IPS-NIHi11 (cell line): ENCODE measurements around the gene SNTG2.

Experiments used
- DNase-seq: peaks from one replicate; pipeline ENCODE4 v3.0.0; 2012; ENCODE audit warnings: mixed read lengths, low spot score

The SNTG2 gene

GRCh38 chr2:926896-927295, 23.8 kb upstream of the SNTG2 start:
- no peak for DNase-seq

DNA sequence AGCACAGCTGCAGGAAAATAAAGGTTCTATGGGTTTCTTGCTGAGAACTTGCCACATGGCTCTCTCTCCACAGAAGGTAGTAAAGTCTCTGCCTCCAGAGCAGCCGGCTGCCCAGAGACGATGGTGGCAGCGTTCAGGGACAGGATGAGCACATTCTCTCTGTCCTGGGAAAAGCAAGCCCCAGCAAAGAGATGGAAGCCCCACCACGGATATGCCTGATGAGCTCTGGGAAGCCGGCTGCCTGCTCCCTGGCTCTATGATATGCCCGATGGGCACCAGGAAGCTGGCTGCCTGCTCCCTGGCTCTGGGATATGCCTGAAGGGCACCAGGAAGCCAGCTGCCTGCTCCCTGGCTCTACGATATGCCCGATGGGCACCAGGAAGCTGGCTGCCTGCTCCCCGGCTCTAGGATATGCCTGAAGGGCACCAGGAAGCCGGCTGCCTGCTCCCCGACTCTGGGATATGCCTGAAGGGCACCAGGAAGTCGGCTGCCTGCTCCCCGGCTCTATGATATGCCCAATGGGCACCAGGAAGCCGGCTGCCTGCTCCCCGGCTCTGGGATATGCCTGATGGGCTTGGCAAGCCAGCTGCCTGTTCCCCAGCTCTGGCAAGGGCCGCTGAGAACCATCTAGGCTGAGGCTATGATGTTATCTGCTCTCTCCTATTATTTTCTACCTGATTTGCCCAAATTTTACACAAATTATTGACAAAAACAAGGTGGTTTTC, 21.5 kb upstream of the SNTG2 start:
- DNase-seq = no peak

DNA sequence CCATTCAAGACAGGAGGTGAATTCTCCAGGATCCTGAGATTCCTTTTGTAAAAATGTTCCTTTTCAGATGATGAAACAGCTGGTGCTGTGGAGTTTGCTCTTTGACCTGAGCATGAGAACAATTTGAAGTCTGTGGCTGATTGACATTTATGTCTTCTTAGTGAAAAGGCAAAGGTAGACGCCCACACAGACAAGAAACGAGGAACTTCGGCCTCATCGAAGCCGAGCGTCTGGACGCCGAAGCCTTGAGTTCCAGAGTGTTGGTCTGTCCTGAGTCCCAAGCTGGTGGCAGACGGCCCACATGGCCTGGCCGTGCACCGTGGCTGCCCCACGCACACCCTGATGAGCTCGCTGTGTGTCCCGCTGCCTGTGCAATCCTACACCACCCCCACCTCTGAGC, 20.7 kb upstream of the SNTG2 start:
- DNase-seq = no peak

DNA sequence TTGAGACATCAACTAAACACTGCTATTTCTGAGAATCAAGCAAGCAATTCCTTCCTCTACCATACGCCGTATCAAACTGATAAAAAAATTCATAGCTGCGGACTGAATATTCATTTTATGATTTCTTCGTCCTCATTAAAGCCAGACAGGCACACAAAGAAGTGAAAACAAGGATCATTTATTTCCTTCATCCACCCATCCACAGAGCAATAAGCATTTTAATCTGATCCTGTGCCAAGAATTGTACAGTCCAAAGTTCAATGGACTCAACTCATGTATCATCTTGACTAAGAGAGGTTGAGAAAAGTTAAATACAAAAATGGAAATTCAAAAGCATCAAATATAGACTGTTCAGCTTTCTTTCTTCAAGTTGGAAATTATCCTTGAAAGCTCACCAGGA, 19.7 kb upstream of the SNTG2 start:
- no peak for DNase-seq

DNA sequence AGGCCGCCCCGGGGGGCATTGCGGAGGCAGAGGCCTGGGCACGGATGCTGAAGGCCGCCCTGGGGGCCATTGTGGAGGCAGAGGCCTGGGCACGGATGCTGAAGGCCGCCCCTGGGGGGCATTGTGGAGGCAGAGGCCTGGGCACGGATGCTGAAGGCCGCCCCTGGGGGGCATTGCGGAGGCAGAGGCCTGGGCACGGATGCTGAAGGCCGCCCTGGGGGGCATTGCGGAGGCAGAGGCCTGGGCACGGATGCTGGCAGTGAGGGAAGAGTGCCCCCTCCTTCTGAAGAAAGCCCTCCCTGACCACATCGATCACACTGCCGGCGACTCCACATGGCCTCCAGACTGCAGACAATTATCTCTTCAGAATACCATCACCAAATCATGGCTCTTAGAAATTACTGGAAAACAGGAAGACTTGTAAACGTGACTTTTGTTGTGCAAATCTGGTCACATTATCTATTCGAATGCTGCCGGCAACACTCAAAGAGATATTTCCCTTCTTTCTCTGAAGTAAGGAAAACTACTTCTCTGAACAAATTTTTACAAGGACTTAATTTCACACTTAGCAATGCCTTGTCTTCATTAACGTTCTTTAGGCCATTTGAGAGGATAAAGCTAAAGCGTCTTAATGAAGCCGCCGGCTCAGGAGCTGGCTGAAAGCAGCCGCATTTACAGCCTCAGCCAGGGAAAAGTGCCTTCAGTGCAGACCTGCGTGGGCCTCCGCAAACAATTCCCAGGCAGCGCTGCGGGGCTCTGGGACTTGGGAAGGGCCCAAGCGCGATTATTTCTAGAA, 18.1 kb upstream of the SNTG2 start:
- DNase-seq = no peak

DNA sequence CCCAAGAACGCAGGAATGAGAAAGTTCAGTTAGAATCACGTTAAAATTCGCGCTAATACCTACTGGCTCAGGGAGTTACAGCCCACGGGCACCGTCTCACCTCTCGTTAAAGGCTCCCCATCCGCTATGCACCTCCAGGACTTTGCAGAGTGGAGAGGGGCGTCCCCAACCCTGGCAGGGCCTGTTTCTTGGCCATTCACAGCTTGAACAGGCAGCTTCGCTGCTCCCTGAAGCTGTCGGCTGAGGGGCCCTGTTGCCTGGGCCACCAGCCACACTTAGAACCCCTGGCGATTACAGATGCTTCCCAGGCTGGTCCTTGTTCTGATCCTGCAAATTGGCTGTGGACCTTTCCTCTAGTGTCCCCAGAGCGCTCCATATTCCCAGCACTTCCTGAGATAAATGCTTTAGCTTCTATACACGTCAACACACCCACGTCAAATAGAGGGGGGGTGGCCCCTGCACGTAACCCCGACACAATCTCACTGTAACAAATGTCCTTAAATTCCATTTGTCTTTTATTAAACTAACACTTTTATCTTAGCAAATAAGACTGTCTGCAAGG, 16.8 kb upstream of the SNTG2 start:
- no peak for DNase-seq

DNA sequence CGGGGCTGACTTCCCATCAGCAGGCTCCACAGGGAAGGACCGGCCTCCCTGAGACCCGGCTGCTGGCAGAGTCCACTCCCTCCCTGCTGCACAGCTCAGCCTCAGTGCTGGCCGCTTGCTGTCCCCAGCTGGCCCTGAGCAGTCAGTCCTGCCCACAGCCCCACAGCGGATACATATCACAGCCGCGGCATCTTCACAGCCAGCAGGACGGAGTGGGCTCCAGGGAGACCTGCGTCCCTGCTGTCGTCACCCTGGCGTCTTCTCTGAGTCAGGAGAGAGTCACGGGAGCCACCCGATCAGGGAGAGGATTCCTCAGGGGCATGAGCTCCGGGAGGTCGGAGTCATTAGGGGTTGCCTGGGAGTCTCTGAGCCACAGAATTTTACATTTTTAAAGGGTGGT, 13.1 kb upstream of the SNTG2 start:
- no peak for DNase-seq

DNA sequence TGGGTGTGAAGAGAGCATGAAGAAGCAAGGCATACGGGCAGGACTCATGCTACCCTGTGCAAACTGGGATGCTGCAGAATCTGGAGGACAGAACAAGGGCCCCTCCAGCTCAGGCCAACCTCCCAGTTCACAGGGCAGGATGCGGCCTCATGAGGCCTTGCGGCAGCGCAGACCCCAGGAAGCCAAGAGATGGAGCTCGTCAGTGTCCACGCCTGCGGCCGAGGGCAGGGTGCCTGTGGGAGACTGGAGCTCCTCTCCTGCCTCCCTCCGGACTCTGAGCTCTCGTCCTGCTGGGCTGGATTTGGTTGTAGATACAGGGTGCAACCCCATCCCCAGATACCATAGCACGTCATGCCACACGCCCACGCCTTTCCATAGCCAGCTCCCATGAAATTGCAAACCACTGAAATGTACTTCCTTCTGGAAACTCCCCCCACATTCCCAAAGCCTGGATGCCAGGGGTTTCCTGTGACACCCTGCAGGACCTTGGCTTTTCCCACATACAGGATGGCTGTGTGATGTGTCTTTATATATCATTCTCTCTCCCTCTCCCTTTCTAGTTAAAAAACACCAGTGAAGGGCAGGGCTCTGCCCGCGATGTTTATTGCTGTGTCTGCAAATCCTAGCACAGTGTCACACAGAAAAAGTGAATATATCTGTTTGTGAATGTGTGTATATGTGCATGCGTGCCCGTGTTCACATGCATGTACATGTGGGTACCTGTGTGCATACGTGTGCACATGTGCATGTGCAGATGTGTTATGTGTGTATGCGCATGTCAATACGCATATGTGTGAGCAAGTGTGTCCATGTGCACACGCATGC, 12.3 kb upstream of the SNTG2 start:
- no peak for DNase-seq

GRCh38 chr2:939936-940601, 10.6 kb upstream of the SNTG2 start:
- DNase-seq = no peak

- no peak for DNase-seq
Observed at GRCh38 chr2:941871-942270, 8.8 kb upstream of the SNTG2 start.

GRCh38 chr2:942775-943460, 7.7 kb upstream of the SNTG2 start:
- no peak for DNase-seq

DNA sequence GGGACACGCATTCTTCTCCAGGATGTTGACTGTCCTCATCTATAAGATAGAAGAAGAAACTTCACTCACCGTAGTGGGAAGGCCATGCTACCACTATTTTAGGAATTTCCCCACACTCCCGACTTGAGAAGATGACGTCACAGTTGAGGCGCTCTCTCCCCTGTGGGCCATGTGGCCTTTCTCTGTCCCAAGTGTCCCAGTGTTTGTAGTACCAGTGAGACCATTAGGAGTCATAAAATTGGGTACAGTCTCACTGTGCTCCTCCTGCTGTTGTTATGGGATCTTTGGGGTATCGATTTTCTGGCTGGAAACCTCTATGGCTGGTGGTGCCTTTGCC, 7.2 kb upstream of the SNTG2 start:
- no peak for DNase-seq

DNA sequence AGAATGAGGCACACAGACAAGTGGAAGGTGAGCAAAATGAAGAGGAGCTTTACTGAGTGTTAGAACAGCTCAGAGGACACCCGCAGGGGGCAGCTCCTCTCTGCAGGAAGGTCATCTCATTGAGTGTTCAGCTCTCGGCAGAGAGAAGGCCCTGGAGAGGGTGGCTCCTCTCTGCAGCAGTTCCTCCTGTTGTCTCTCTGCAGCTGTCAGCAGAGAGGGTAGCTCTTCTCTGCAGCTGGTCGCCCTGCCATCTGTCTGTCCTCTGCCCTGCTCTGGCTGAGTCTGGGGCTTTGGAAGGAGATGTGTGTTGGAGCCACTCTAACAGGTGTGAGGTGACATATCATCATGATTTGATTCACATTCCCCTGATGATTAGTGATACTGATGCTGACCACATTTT, 6.8 kb upstream of the SNTG2 start:
- no peak for DNase-seq

GRCh38 chr2:944693-945092, 6.0 kb upstream of the SNTG2 start:
- DNase-seq = no peak

DNA sequence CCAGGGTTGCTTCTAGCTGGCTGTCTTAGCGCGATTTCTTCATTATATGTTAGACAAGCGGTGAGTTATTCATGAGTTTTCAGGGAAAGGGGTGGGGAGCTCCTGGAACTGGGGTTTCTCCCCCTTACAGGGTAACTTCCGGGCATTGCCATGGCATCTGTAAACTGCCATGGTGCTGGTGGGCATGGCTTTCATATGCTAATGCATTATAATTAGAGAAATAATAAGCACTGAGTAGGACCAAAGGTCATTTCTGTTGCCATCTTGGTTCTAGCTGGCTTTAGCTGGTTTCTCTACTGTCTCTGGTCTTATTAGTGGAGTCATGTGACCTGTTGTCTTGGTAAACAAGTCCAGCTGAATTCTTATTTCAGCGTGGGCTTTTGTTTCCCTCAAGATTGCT, 5.5 kb upstream of the SNTG2 start:
- DNase-seq = no peak

DNA sequence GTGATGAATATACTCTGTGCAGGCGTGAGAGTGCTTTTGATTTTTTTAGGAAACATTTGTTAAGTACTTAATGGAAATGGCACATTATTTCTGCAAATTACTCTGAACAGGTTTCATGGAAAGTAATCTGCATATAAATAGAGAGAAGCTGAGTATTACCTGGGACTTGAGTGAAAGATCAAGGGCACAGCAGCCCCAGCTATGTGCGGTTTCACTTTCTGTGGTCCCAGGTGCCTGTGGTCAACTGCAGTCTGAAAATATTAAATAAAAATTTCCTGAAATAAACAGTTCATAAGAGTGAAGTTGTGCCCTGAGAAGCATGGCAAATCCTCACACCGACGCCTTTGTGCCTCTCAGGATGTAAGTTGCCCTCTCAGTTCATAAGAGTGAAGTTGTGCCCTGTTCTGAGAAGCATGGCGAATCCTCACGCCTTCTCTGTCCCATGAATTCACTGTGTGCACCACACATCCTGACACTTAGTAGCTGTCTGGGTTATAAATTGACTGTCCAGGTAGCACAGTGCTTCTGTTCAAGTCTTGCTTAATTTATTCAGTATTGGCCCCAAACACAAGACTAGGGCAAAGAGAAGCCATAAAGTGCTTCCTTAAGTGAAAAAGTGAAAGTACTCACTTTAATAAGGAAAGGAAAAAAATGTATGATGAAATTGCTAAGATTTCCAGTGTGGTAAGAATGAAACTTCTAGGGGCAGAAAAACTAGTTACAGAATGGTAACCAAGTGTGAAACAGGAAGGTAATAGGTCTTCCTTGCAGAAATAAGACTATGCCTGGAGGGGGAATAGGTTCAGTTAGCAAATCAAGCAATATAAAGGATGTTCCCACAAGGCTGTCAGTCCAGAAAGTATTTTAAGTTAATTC, 4.3 kb upstream of the SNTG2 start:
- DNase-seq = no peak

GRCh38 chr2:949384-950079, 1.1 kb upstream of the SNTG2 start:
- no peak for DNase-seq

- peak; percentile 37 for DNase-seq
Observed at GRCh38 chr2:951224-952006, 766 bp downstream of the SNTG2 start.

- DNase-seq = no peak
Observed at GRCh38 chr2:953408-953807, 2.8 kb downstream of the SNTG2 start.
